Cerebellar cortex (tissue), 1 donor: ENCODE results near the gene CLEC16A.
"Not testable (repeated sequence)": the region's sequence is repeated elsewhere in the genome, so short reads cannot be mapped to it uniquely, and the experiment has no call there.

Experiments used
- DNase-seq: peaks from one replicate; pipeline ENCODE4 v3.0.0-alpha.2; 2015; ENCODE audit warnings: low spot score

The CLEC16A gene

DNA sequence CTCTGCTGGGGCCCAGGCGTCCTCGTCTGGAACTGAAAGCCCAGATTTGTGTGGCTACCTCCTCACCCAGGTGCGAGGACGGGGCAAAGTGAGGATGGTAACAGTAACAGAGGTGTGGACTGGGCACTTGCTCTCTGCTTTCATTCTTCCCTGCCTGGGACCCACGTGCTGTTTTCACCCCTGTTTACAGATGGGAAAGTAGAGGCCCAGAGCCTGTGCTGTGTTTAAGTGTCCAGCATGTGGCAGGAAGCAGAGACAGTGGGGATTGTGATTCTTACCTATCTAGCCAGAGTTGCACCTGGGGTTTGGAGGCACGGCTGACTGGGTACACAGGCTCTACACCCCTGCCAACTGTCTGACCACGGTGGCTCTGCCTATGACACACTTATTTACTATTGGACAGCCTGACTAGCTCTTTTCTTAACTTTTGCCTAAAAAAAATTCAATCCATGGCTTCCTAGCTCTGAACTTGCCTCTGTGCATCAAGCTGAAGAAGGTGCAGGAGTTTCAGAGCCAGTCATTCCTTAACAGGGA is 155.4 kb downstream of the CLEC16A start:
- DNase-seq, result no peak

GRCh38 chr16:11100239-11100750 is 155.9 kb downstream of the CLEC16A start:
- peak; percentile 91 for DNase-seq

GRCh38 chr16:11101283-11101682 is 156.9 kb downstream of the CLEC16A start:
- DNase-seq, result no peak

DNA sequence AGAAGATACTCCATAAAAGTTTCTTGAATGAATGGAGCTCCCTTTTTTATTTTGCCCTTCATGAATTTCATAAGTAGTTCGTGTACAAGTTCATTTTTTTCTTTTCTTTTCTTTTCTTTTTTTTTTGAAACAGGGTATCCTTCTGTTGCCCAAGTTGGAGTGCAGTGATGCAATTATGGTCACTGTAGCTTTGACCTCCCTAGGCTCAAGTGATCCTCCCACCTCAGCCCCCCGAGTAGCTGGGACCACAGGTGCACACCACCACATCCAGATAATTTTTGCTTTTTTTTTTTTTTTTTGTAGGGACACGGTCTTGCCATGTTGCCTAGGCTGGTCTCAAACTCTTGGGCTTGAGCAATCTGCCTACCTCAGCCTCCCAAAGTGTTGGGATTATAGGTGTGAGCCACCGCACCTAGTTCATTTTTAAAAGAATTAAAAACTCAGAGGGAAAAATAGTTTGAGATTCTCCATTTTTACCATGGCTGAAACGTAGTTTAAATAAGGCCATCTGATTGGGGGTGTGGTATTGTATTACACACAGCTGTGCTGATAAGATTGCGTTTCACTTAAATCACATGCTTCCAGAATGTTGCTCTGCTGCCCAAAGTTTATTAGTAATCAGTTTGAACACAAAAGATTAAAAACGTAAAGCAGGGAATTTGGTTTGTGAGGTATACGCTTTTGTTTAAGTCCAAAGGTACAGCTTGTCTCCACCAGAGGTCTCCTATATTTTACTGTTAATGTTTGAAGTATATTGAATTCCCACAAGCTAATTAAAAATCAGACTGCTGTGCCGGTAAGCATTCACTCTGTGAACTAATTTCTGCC is 157.5 kb downstream of the CLEC16A start:
- DNase-seq, result no peak

DNA sequence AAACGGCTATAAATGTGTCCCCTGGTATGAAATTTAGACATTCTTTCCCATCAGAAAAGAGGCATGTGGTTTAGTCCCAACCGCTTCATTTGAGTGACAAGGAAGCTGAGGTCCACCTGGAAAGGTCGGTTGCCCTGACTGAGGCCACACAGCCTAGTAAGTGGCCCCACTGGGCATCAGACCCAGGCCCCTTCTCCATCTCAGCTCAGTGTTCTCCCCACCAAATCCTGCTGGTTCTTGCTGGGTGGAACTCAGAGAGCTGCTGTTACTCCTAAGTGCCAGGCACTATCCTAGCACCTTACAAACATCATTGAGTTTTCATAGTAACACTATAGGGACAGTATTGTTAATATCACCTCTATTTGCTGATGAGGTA is 158.1 kb downstream of the CLEC16A start:
- no peak for DNase-seq

DNA sequence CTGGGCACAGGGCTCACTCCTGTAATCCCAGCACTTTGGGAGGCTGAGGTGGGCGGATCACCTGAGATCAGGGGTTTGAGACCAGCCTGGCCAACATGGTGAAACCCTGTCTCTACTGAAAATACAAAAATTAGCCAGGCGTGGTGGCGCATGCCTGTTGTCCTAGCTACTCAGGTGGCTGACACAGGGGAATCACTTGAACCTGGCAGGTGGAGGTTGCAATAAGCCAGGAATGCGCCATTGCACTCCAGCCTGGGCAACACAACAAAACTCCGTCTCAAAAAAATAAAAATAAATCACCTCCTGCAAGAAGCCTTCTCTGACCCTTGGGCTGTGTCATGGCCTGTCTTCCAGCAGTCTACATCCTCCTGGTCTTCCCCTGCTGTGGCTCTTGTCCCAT is 158.9 kb downstream of the CLEC16A start:
- DNase-seq, result not testable (repeated sequence)

DNA sequence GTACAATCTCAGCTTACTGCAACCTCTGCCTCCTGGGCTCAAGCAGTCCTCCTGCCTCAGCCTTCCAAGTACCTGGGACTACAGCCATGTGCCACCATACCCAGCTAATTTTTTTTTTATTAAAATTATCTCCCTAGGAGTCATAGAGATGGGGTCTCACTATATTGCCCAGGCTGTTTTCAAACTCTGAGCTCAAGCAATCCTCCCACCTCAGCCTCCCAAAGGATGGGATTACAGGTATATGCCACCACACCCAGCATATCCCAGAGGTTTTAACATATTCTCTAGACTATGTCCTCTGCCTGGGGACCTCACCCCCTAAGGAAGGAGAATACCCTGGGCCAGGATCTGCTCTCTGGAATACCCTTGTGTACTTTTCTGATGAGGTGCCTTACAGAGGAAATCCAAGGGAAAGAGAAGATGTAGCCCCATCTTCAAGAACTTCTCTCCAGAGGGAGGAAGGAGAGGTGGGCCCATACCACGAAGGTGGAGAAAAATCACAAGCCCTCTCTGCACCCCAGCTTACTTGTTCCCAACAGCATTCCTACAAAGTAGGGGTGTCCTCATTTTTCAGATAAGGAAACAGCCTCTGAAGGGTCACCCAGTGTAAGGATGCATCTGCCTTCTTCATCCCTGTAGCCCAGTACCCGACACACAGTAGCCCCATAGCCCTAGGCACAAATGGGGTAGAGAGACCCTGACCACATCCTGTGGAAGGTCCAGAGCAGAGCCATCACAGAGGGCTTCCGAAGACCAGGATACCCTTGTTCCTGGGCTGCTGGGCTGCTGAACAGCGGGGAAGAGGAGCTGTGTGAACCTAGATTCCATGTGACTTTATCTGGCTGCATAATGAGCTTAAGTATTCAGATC is 160.0 kb downstream of the CLEC16A start:
- no peak for DNase-seq

DNA sequence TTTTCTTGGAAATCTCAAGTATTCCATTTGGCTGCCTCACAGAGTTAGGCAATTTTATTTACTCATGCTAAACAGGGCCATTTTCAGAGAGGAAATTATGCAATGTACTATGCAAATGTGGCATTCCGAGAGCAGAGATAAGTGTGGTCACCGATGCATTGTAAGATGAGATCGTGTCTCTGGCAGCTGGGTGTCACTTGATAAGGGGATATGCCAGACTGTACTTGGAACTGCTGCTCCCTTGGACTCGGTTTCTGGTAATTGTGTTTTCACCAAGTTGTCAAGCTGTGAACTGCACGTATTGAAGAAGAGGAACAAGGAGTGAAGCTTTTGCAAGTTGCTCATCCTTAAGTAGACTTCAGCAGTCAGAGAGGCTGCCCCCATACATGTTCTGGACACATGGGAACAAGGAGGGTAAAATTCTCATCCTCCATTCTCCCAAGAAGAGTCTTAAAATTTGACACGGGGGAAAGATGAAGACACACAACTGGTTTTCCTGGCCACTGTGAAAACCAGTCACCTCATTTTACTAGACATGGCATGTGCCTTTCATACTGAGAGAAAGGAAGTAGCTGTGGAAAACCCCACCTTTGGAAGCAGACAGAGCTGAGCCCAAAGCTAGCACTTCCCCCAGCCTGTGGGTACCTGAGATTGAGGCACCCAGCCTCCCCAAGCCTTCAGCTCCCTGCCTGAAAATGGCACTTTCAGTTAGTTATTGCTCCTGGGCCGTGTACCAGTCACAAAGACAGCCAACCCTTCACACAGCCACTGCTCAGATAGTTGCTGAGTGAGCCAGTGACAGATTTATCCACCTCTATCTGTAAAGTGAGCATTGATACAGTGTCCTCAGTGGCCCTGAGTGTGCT is 160.9 kb downstream of the CLEC16A start:
- no peak for DNase-seq

DNA sequence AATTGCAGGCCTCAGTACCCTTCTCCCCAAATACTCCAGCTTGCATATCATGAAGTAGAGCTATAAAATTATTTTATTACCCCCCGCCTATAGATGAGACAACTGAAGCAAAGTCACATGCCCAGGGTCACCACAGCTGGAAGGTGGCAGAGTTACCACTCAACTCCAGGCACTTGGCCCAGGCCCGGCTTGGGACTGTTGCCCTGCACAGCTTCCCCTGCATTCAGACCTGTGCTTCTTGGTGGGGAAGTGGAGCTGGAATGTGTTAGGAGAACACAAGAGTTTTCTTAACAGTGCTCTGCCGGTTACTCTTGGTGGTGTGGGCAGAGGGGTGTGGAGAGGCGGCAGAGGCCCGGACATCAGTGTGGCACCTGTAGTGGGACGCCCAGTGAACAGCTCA is 162.4 kb downstream of the CLEC16A start:
- DNase-seq, result no peak

- DNase-seq, result no peak
Observed at GRCh38 chr16:11107780-11108465, 163.6 kb downstream of the CLEC16A start.

DNA sequence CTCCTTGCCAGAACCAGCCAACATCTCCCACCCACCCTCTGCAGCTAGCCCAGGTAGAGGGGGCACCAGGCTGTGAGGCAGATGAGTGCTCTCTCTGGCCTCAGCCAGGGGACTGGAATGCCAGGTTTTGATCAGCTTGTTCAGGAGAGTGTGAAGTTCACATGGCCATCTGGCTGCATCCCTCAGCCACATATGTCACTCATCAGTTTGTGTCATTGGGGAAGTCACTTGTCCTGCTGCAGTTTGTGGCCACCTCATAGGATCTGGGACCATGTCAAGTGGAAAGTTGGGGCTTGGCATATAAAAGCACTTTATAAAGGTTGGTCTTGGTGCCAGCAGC is 164.1 kb downstream of the CLEC16A start:
- DNase-seq, result peak; percentile 40

GRCh38 chr16:11109566-11109965 is 165.2 kb downstream of the CLEC16A start:
- no peak for DNase-seq

DNA sequence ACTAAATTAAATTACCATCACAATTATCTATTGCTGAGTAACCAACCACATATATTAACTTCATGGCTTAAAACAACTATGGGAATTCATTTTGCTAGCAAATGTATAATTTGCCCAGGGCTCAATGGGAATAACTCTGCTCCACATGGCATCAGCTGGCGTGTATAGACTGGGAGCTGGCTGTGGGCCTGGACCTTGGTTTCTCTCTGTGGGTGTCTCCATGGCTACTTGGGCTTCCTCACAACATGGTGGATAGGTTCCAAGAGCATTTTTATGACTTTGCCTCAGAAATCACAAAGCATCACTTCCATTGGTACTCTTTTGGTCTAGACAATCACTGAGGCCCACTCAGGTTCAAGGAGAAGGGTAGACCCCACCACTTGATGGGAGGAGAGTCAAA is 166.8 kb downstream of the CLEC16A start:
- DNase-seq, result no peak

DNA sequence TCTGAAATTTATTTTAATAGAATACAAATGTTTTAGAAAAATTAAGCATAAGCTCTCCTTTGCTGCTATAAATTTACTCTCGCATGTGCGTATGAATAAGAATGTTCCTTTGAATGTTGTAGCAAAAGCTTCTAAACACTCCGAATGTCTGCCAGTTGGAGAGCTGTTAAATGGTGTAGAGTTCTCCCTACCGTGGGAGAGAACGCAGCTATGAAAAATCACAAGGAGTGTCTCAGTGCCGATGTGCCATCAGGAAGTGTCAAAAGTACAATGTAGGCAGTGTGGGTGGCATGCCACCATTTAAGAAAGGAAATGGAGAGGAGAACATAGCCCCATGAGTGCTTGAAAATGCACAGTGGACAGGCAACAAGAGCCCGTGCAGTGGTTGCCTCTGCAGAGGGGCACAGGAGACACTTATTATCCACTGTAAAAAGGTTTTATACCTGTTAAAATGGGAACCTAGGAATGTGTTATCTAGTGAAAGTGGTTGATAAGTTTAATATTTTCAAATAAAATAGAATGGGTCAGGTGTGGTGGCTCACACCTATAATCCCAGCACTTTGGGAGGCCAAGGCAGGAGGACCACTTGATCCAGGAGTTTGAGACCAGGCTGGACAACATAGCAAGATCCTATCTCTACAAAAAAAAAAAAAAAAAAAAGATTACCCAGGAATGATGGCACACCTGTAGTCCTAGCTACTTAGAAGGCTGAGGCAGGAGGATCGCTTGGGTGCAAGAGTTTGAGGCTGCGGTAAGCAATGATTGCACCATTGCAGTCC is 167.7 kb downstream of the CLEC16A start:
- no peak for DNase-seq

- DNase-seq, result no peak
Observed at GRCh38 chr16:11112723-11113348, 168.5 kb downstream of the CLEC16A start.

GRCh38 chr16:11114366-11115164 is 170.2 kb downstream of the CLEC16A start:
- DNase-seq, result peak; percentile 16

DNA sequence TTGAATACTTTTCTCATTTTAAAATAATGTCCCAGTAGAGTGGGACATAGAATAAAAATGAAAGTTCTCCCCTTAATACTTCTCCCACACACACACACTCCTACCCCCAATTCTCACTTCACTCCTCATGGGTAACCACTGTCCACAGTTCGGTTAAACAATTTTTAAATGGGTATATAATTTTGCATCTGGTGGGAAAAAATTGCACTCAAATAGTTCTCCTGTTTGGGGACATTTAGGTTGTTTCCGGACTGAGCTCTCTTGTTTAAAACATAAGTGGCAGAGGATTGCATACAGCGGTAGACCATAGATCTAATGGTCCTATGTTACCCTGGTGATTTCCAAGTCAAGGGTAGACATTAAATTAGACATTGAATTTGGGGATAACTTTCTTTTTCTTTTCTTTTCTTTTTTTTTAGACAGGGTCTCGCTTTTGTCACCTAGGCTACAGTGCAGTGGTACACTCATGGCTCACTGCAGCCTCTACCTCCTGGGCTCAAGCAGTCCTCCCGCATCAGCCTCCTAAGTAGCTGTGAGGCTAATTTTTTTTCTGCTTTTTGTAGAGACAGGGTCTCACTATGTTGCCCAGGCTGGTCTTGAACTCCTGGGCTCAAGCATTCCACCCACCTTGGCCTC is 173.3 kb downstream of the CLEC16A start:
- no peak for DNase-seq

DNA sequence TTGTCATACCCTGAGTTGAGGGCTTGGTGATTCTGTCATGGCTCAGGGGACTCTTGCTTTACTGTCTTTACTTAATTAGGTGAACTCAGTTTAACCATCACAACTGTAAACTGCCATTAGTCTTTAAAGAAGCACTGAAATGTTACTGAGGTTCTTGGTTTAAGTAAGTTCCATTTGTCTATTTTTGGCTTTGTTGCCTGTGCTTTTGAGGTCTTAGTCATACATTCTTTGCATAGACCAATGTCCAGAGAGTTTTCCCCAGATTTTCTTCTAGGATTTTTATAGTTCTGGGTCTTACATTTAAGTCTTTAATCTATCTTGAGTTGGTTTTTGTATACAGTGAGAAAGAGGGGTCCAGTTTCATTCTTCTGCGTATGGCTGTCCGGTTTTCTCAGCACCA is 174.1 kb downstream of the CLEC16A start:
- no peak for DNase-seq
